SK-N-MC (cell line): ENCODE measurements around the gene SLC17A2.

ENCODE experiments used
- EZH2 ChIP-seq: fragments of 200-600 bp; sonication (generic); IDR thresholded peaks from one replicate; pipeline ENCODE4 v1.6.1; 2017; ENCODE audit warnings: antibody characterized with exemption
- FOXP2 ChIP-seq: optimal IDR thresholded peaks from 2 replicates; pipeline ENCODE3; 2011; ENCODE audit warnings: mild to moderate bottlenecking, moderate library complexity; ENCODE audit not compliant: insufficient read depth; ENCODE audit errors: extremely low read length, control extremely low read depth
- POLR2AphosphoS5 ChIP-seq: IDR thresholded peaks from 2 replicates; pipeline ENCODE4 v1.6.1; 2012; ENCODE audit warnings: mild to moderate bottlenecking, low read depth, low read length, borderline replicate concordance

GRCh38 chr6:25918083-25918683, 12.3 kb downstream of the SLC17A2 start:
- TF ChIP-seq POLR2AphosphoS5 = no peak
- TF ChIP-seq EZH2 = no peak
- TF ChIP-seq FOXP2 = no peak
